Stimulated activated CD8-positive, alpha-beta memory T cell treated with anti-CD3 and anti-CD28 coated beads, Interleukin-15, amount 100 ng/mL, for 24 hours (primary cell): ENCODE measurements around the gene MAPK14.

ENCODE experiments used
- DNase-seq: peaks from one replicate; pipeline ENCODE4 v3.0.0-alpha.2; 2020; ENCODE audit warnings: low read depth

Gene MAPK14

DNA sequence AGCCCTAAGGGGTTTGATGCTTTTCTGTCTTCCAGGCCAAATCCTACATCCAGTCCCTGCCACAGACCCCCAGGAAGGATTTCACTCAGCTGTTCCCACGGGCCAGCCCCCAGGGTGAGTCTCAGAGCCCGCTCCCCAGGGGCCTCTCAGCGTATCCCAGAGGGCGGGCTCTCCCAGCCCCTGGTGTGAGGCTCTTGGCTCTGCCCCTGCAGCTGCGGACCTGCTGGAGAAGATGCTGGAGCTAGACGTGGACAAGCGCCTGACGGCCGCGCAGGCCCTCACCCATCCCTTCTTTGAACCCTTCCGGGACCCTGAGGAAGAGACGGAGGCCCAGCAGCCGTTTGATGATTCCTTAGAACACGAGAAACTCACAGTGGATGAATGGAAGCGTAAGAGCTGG is 111.1 kb downstream of the MAPK14 start:
- DNase-seq, result no peak

- DNase-seq, result no peak
Measured at GRCh38 chr6:36139431-36139830, 111.8 kb downstream of the MAPK14 start.

DNA sequence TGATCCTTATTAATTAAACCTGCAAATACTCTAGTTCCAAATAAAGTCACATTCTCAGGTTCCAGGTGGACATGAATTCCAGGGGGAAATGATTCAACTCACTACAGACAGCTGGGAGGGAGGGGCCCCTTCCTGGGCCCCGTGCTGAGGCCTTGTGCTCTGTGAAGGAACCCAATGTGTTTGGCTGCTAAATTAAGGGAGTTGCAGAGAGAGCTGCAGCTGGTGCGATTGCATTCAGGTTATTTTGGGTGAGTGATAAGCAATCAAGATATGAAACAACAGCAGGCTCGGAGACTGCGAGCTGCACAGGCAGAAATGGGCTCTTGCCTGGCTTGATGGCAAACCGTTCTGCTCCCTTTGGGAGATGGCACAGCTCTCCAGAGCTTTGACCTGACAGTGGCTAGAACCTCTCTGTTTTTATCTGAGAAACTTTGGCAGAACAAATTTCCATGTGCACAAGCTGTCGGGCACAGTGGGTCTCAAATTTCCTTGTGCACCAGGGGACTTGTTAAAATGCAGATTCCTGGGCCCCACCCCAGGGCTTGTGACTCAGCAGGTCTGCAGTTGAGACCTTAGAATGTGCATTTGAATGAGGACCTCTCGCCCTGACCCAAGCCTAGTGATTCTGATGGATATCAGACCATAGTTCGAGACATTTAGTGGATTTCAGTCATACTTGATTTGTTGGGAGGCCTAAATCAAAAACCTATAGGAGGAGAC is 112.5 kb downstream of the MAPK14 start:
- no peak for DNase-seq

DNA sequence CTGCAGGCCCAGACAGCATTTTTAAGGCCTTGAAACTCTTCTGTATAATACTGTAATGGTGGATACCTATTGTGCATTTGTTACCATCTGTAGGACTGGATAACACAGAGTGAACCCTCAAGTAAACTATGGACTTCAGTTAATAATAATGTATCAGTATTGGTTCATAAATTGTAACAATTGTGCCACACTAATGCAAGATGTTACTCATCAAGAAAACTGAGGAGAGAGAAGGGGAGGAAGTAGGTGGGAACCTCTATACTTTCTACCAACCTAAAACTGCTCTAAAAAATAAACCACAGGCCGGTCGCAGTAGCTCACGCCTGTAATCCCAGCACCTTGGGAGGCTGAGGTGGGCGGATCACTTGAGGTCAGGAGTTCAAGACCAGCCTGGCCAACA is 113.5 kb downstream of the MAPK14 start:
- DNase-seq, result no peak

GRCh38 chr6:36141961-36142360 is 114.4 kb downstream of the MAPK14 start:
- DNase-seq, result no peak

GRCh38 chr6:36142971-36143838 is 115.6 kb downstream of the MAPK14 start:
- DNase-seq, result no peak

GRCh38 chr6:36145495-36145894 is 117.9 kb downstream of the MAPK14 start:
- DNase-seq, result no peak

DNA sequence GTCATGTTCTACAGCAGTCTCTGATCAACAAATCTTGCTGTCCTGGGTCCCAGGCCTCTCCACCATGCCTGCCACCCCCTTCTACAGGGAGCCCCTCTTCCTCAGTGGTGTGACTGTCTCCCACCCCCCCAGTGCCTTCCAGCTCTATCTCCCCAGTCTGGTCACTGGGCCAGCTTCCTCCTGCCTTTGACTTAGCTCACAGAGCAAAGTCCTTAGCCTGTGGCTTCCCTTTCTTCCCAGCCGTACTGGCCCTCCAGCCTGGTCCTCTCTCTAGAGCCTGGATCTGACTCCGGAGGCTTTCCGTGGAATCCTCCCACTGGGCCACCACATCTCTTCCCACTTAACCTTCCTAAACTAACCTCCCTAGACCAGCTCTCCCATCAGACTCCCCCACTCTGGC is 119.7 kb downstream of the MAPK14 start:
- DNase-seq, result no peak

- no peak for DNase-seq
Measured at GRCh38 chr6:36149476-36149875, 121.9 kb downstream of the MAPK14 start.

- no peak for DNase-seq
Measured at GRCh38 chr6:36150283-36150682, 122.7 kb downstream of the MAPK14 start.

DNA sequence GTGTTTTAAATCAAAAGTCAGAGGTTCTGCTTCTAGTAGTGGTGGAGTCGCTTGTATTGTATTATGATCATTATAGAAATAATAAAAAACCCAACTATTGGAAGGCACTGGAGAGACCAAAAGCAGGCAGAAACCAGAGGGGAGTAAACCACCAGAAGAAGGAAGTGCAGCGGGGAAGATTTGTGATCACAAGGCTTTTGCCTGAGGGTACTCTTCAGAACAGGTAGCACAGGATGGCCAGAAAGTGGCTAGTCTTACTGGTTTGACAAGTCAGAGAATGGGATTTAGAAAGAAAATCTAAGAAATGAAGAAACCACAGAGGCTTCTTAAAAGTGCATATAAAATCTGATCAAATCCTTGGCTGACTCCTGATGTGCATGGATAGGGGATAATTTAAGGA is 126.7 kb downstream of the MAPK14 start:
- DNase-seq, result no peak

GRCh38 chr6:36155662-36156061 is 128.1 kb downstream of the MAPK14 start:
- DNase-seq, result no peak

- DNase-seq, result no peak
Measured at GRCh38 chr6:36160147-36160760, 132.6 kb downstream of the MAPK14 start.
